ENCODE results near the gene HNMT.

Gene HNMT

GRCh38 chr2:137998503-137998902, 34.2 kb downstream of the HNMT start:
- Histone ChIP-seq H3K27ac (no peak overlapping the region), H3K4me3 (no peak overlapping the region)

- Histone ChIP-seq H3K4me3 (no peak overlapping the region), H3K27ac (no peak overlapping the region)
Observed at GRCh38 chr2:137999273-137999672, 35.0 kb downstream of the HNMT start.

- H3K27ac ChIP-seq, result no peak overlapping the region
Observed at GRCh38 chr2:138000009-138000408, 35.7 kb downstream of the HNMT start.

GRCh38 chr2:138000796-138001195, 36.5 kb downstream of the HNMT start:
- Histone ChIP-seq H3K4me3 (no peak overlapping the region), H3K27ac (no peak overlapping the region)

More at GRCh38 chr2:138000009-138000408, 35.7 kb downstream of the HNMT start:
- H3K4me3 ChIP-seq, result no peak overlapping the region

GRCh38 chr2:138003411-138003810, 39.1 kb downstream of the HNMT start:
- H3K4me3 ChIP-seq, result no peak overlapping the region

GRCh38 chr2:138007431-138007830, 43.2 kb downstream of the HNMT start:
- Histone ChIP-seq H3K27ac (no peak overlapping the region), H3K4me3 (no peak overlapping the region)

More at GRCh38 chr2:138003411-138003810, 39.1 kb downstream of the HNMT start:
- H3K27ac ChIP-seq, result no peak overlapping the region

- Histone ChIP-seq H3K4me3 (no peak overlapping the region), H3K27ac (no peak overlapping the region)
Observed at GRCh38 chr2:138009622-138010021, 45.3 kb downstream of the HNMT start.

GRCh38 chr2:138010890-138011289, 46.6 kb downstream of the HNMT start:
- H3K4me3 ChIP-seq, result no peak overlapping the region
- H3K27ac ChIP-seq, result no peak overlapping the region

GRCh38 chr2:138012082-138012481, 47.8 kb downstream of the HNMT start:
- Histone ChIP-seq H3K27ac (no peak overlapping the region), H3K4me3 (no peak overlapping the region)

- Histone ChIP-seq H3K4me3 (no peak overlapping the region), H3K27ac (no peak overlapping the region)
Observed at GRCh38 chr2:138012968-138013367, 48.7 kb downstream of the HNMT start.

- Histone ChIP-seq H3K4me3 (no peak overlapping the region), H3K27ac (no peak overlapping the region)
Observed at GRCh38 chr2:138013639-138014038, 49.4 kb downstream of the HNMT start.

GRCh38 chr2:138015494-138015893, 51.2 kb downstream of the HNMT start:
- Histone ChIP-seq H3K4me3 (no peak overlapping the region), H3K27ac (no peak overlapping the region)

- peak overlapping the region in 6 of 21 experiments; percentile 24 to 70 (median 40) for H3K27ac ChIP-seq
- H3K4me3 ChIP-seq, result no peak overlapping the region
Observed at GRCh38 chr2:138016351-138017087, 52.2 kb downstream of the HNMT start.

GRCh38 chr2:138017824-138018223, 53.6 kb downstream of the HNMT start:
- peak overlapping the region in 6 of 21 experiments; percentile 11 to 70 (median 30) for H3K27ac ChIP-seq
- no peak overlapping the region for H3K4me3 ChIP-seq

GRCh38 chr2:138018866-138019688, 54.8 kb downstream of the HNMT start:
- Histone ChIP-seq H3K4me3 (no peak overlapping the region), H3K27ac (peak overlapping the region in 2 of 21 experiments; percentile 30 to 70)

GRCh38 chr2:138020432-138020831, 56.2 kb downstream of the HNMT start:
- H3K27ac ChIP-seq, result peak overlapping the region in 1 of 21 experiments; percentile 12

GRCh38 chr2:138021154-138021553, 56.9 kb downstream of the HNMT start:
- H3K27ac ChIP-seq, result no peak overlapping the region
- H3K4me3 ChIP-seq, result no peak overlapping the region

More at GRCh38 chr2:138020432-138020831, 56.2 kb downstream of the HNMT start:
- no peak overlapping the region for H3K4me3 ChIP-seq

- no peak overlapping the region for H3K4me3 ChIP-seq
- H3K27ac ChIP-seq, result peak overlapping the region in 4 of 21 experiments; percentile 13 to 30 (median 16)
Observed at GRCh38 chr2:138023298-138023697, 59.0 kb downstream of the HNMT start.

- Histone ChIP-seq H3K4me3 (no peak overlapping the region), H3K27ac (peak overlapping the region in 4 of 21 experiments; percentile 13 to 30 (median 16))
Observed at GRCh38 chr2:138023976-138024375, 59.7 kb downstream of the HNMT start.

- no peak overlapping the region for H3K4me3 ChIP-seq
- H3K27ac ChIP-seq, result no peak overlapping the region
Observed at GRCh38 chr2:138026111-138027020, 62.1 kb downstream of the HNMT start.

Measured in skin epidermis (tissue), 12 donors.